HCT116 (cell line): Measurements from ENCODE around the gene CACNA2D3. TPM values are rescaled to one million over a fixed set of nuclear protein-coding genes. Genes with fewer than 3 reads are reported as not detected.

Experiments
- ATAC-seq: fragments of 200-7000 bp; cut with Tn5 transposase; 2 replicates; pipeline ENCODE4 v1.9.1; 2020; ENCODE audit warnings: mild to moderate bottlenecking, moderate library complexity
- BruUV-seq: library from RNA; stranded (reverse); fragments of 400-500 nt; replicated peaks from 2 replicates; lab custom pipeline; 2021; lab: Mats Ljungman, UMichigan
- CTCF ChIA-PET: fragments of 300-600 bp; sonication (Branson Sonifier 250); formaldehyde crosslinking; loops from one replicate; lab custom pipeline; 2021; ENCODE audit warnings: antibody characterized with exemption; lab: Charles Lee
- POLR2A ChIA-PET: fragments of 300-600, 350-600 bp; sonication (Branson Sonifier 250); formaldehyde crosslinking; loops from one replicate; lab custom pipeline; 2021; ENCODE audit warnings: antibody characterized with exemption; lab: Charles Lee
- RAD21 ChIA-PET, 2 experiments: fragments of 300-600 bp; sonication (Branson Sonifier 250); formaldehyde crosslinking; loops; one replicate each; lab custom pipeline; 2023; ENCODE audit warnings: low total read pairs in 2 of 2; ENCODE audit not compliant: uncharacterized antibody in 2 of 2, unreplicated experiment in 2 of 2, low non-redundant PET in 1 of 2; lab: Charles Lee
- DNase-seq: peaks from one replicate; pipeline ENCODE4 v3.0.0-alpha.2; 2010; ENCODE audit warnings: low read depth, low spot score
- H2AFZ ChIP-seq: fragments of 200-600 bp; shearing (Covaris generic), sonication (generic); 2 replicates; pipeline ENCODE4 v1.6.1; 2017; ENCODE audit warnings: low read depth, mixed run types, mixed read lengths, antibody characterized with exemption, low read length; ENCODE audit not compliant: poor library complexity, severe bottlenecking
- H3K27ac ChIP-seq: 2 replicates; pipeline ENCODE4 v1.5.1; 2012; ENCODE audit warnings: low read depth, low read length
- H3K27me3 ChIP-seq: fragments of 200-600 bp; sonication (generic); 2 replicates; pipeline ENCODE4 v1.6.1; 2016; ENCODE audit warnings: mixed run types, low read length, mixed read lengths; ENCODE audit not compliant: insufficient read depth
- H3K36me3 ChIP-seq, 2 experiments: fragments of 200-500 bp in 1 of 2; fragments of 200-600 bp in 1 of 2; sonication (Bioruptor generic) in 1 of 2; sonication (generic) in 1 of 2; 2 replicates each; pipeline versions ENCODE4 v1.5.1 to v1.6.1; 2014 to 2016; ENCODE audit warnings: low read length in 2 of 2, inconsistent platforms in 1 of 2, mixed read lengths in 1 of 2, mixed run types in 1 of 2; ENCODE audit not compliant: insufficient read depth in 2 of 2, control insufficient read depth in 1 of 2
- H3K4me1 ChIP-seq, 2 experiments: fragments of 200-600 bp in 1 of 2; sonication (generic) in 1 of 2; 2 replicates each; pipeline versions ENCODE4 v1.5.1 to v1.6.1; 2012 to 2017; ENCODE audit warnings: low read length in 2 of 2, inconsistent platforms in 1 of 2, mild to moderate bottlenecking in 1 of 2, mixed read lengths in 1 of 2, mixed run types in 1 of 2, moderate library complexity in 1 of 2; ENCODE audit not compliant: insufficient read depth in 2 of 2, control insufficient read depth in 1 of 2
- H3K4me2 ChIP-seq: fragments of 200-600 bp; sonication (generic); 2 replicates; pipeline ENCODE4 v1.6.1; 2017; ENCODE audit warnings: mixed run types, low read length, mixed read lengths
- H3K4me3 ChIP-seq, 2 experiments: fragments of 200-600 bp in 1 of 2; sonication (generic) in 1 of 2; replicated peaks in 1 of 2; 2 replicates each; pipeline ENCODE4 v1.5.1; 2011 to 2016; ENCODE audit warnings: low read length in 2 of 2, control low read depth in 1 of 2, low read depth in 1 of 2, mild to moderate bottlenecking in 1 of 2, mixed read lengths in 1 of 2, mixed run types in 1 of 2
- H3K79me2 ChIP-seq: fragments of 200-600 bp; sonication (generic); 2 replicates; pipeline ENCODE4 v1.6.1; 2017; ENCODE audit warnings: mild to moderate bottlenecking, mixed run types, low read length, moderate library complexity, mixed read lengths; ENCODE audit not compliant: insufficient read depth
- H3K9ac ChIP-seq: fragments of 200-600 bp; sonication (generic); 2 replicates; pipeline ENCODE4 v1.6.1; 2016; ENCODE audit warnings: low read length, mixed read lengths
- H3K9me2 ChIP-seq: fragments of 200-600 bp; sonication (generic), shearing (Covaris generic); 2 replicates; pipeline ENCODE4 v1.6.1; 2017; ENCODE audit warnings: mixed run types, mild to moderate bottlenecking, moderate library complexity; ENCODE audit not compliant: insufficient read depth
- H3K9me3 ChIP-seq, 2 experiments: fragments of 200-500 bp in 1 of 2; fragments of 200-600 bp in 1 of 2; sonication (Bioruptor generic) in 1 of 2; sonication (generic) in 1 of 2; 2 replicates each; pipeline ENCODE4 v1.6.1; 2014 to 2017; ENCODE audit warnings: low read length in 2 of 2, mixed read lengths in 2 of 2, inconsistent platforms in 1 of 2, low read depth in 1 of 2, mild to moderate bottlenecking in 1 of 2, mixed run types in 1 of 2, moderate library complexity in 1 of 2; ENCODE audit not compliant: control insufficient read depth in 1 of 2, insufficient read depth in 1 of 2
- H4K20me1 ChIP-seq: fragments of 200-600 bp; sonication (generic), shearing (Covaris generic); 2 replicates; pipeline ENCODE4 v1.6.1; 2017; ENCODE audit warnings: mixed run types, mild to moderate bottlenecking, moderate library complexity; ENCODE audit not compliant: insufficient read depth
- ATF3 ChIP-seq: IDR thresholded peaks from 2 replicates; pipeline ENCODE4 v1.6.1; 2012
- CTCF ChIP-seq, 3 experiments: fragments of 200-600 bp in 1 of 3; sonication (generic) in 1 of 3; IDR thresholded peaks in 2 of 3; conservative IDR thresholded peaks in 1 of 3; 2 replicates each; pipeline ENCODE4 v1.5.1; 2012 to 2017; ENCODE audit warnings: low read depth in 2 of 3, low read length in 2 of 3, antibody characterized with exemption in 1 of 3, borderline replicate concordance in 1 of 3, control low read depth in 1 of 3, mild to moderate bottlenecking in 1 of 3, mixed read lengths in 1 of 3, mixed run types in 1 of 3, moderate library complexity in 1 of 3; ENCODE audit not compliant: insufficient read depth in 1 of 3
- EZH2phosphoT487 ChIP-seq: fragments of 200-600 bp; IDR thresholded peaks from 2 replicates; pipeline ENCODE4 v1.6.1; 2018; ENCODE audit warnings: antibody characterized with exemption, borderline replicate concordance
- POLR2AphosphoS5 ChIP-seq: IDR thresholded peaks from 2 replicates; pipeline ENCODE4 v1.6.1; 2011; ENCODE audit warnings: mild to moderate bottlenecking, low read depth, low read length, moderate library complexity
- RAD21 ChIP-seq: IDR thresholded peaks from 2 replicates; pipeline ENCODE4 v1.6.1; 2012; ENCODE audit warnings: low read depth, mild to moderate bottlenecking
- REST ChIP-seq: IDR thresholded peaks from 2 replicates; pipeline ENCODE4 v1.6.1; 2012; ENCODE audit warnings: low read depth
- SP1 ChIP-seq: IDR thresholded peaks from 2 replicates; pipeline ENCODE4 v1.6.1; 2012; ENCODE audit warnings: low read depth
- ZBTB33 ChIP-seq: IDR thresholded peaks from 2 replicates; pipeline ENCODE4 v1.6.1; 2011; ENCODE audit warnings: mild to moderate bottlenecking, low read length, moderate library complexity; ENCODE audit not compliant: insufficient replicate concordance; ENCODE audit errors: extremely low read depth
- intact Hi-C: fragments of 100-400 bp; cut with micrococcal nuclease; formaldehyde crosslinking; loops from 2 replicates; pipeline ENCODE4 v1.10.0; 2022
- total RNA-seq: library from RNA; stranded (reverse); gene quantifications from one replicate; pipeline ENCODE4 v1.2.1, GENCODE V29; 2021; ENCODE audit not compliant: unreplicated experiment

The CACNA2D3 gene
- total RNA-seq, 1 experiment from 2014 or later, result 0.20 TPM

GRCh38 chr3:54847361-54847760, 725.0 kb downstream of the CACNA2D3 start:
- Histone ChIP-seq H3K9me2 (no peaks in the 10 kb centered on the region), H4K20me1 (no peaks in the 10 kb centered on the region), H3K79me2 (no peaks in the 10 kb centered on the region), H3K9me3 (no peaks in the 10 kb centered on the region), H3K9ac (no peak overlapping the region), H2AFZ (no peak overlapping the region), H3K4me2 (no peak overlapping the region), H3K27me3 (no peaks in the 10 kb centered on the region), H3K27ac (no peak overlapping the region), H3K4me1 (no peaks in the 10 kb centered on the region), H3K4me3 (no peak overlapping the region), H3K36me3 (no peaks in the 10 kb centered on the region)
- ChIA-PET POLR2A (no interaction called here), CTCF (no interaction called here), RAD21 (no interaction called here)
- no peak for DNase-seq
- intact Hi-C loops, result no loop called here
- no TSS peak for BruUV-seq
- no peak for TF ChIP-seq RAD21
- TF ChIP-seq ATF3, result no peak
- no peak for TF ChIP-seq REST
- no peak for TF ChIP-seq SP1
- TF ChIP-seq EZH2phosphoT487, result no peak
- TF ChIP-seq POLR2AphosphoS5, result no peak
- TF ChIP-seq ZBTB33, result no peak
- TF ChIP-seq CTCF (IDR thresholded peaks at IDR 0.05 in 2 of 3, conservative IDR thresholded peaks at IDR 0.05 in 1 of 3; ENCODE audit: borderline replicate concordance in 1 of 3, insufficient read depth in 1 of 3, low read depth in 2 of 3, low read length in 2 of 3), result no peak
- no peak for ATAC-seq
